Measurements from ENCODE around the gene DPEP2. TPM values are rescaled to one million over a fixed set of nuclear protein-coding genes. Genes with fewer than 3 reads are reported as not detected.
A peak's percentile ranks its signal among the peaks of the same experiment; 100 is the strongest.

Gene DPEP2
- total and polyA plus RNA-seq, 2 of the 13 experiments (the other 11 are each of a cell fraction or from before 2014, with no cell fraction given), result 0.18 TPM; not detected in 1

DNA sequence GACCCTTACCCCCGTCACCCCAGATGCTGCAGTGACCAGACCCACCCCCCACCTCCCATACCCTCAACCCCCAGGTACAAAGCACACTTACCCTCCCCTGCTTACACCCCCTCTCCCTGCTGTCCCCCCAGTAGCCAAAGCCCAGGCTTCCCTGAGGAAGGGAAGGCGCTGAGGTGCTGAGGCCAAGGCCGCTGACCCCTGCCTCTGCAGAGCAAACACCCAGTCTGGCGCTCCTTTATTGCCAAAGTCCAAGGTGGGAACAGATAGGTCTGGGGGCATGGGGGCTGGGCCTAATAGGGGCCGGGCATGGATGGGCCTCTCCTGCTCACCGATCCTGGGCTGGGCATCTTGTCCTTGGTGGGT is 56.0 kb downstream of the DPEP2 start (continued):
- TF ChIP-seq, protein P1, sequence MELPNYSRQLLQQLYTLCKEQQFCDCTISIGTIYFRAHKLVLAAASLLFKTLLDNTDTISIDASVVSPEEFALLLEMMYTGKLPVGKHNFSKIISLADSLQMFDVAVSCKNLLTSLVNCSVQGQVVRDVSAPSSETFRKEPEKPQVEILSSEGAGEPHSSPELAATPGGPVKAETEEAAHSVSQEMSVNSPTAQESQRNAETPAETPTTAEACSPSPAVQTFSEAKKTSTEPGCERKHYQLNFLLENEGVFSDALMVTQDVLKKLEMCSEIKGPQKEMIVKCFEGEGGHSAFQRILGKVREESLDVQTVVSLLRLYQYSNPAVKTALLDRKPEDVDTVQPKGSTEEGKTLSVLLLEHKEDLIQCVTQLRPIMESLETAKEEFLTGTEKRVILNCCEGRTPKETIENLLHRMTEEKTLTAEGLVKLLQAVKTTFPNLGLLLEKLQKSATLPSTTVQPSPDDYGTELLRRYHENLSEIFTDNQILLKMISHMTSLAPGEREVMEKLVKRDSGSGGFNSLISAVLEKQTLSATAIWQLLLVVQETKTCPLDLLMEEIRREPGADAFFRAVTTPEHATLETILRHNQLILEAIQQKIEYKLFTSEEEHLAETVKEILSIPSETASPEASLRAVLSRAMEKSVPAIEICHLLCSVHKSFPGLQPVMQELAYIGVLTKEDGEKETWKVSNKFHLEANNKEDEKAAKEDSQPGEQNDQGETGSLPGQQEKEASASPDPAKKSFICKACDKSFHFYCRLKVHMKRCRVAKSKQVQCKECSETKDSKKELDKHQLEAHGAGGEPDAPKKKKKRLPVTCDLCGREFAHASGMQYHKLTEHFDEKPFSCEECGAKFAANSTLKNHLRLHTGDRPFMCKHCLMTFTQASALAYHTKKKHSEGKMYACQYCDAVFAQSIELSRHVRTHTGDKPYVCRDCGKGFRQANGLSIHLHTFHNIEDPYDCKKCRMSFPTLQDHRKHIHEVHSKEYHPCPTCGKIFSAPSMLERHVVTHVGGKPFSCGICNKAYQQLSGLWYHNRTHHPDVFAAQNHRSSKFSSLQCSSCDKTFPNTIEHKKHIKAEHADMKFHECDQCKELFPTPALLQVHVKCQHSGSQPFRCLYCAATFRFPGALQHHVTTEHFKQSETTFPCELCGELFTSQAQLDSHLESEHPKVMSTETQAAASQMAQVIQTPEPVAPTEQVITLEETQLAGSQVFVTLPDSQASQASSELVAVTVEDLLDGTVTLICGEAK (IDR thresholded peaks at IDR 0.05), result no peak
- TF ChIP-seq, protein P1 (CRISPR knock-in tag; IDR thresholded peaks at IDR 0.05), result no peak
- peak; percentile 65; the same call in 1 of the 2 replicates for TF ChIP-seq ZMYM2 (CRISPR knock-in tag; IDR thresholded peaks at IDR 0.05)
- peak; percentile 97 for TF ChIP-seq ZBTB7A (CRISPR knock-in tag; IDR thresholded peaks at IDR 0.05)
- TF ChIP-seq CEBPB (IDR thresholded peaks at IDR 0.05; ENCODE audit: borderline replicate concordance, low read depth, low read length), result peak; percentile 67
- no peak for TF ChIP-seq ZNF234 (CRISPR knock-in tag; conservative IDR thresholded peaks at IDR 0.05)
- no peak for TF ChIP-seq MBD4 (IDR thresholded peaks at IDR 0.05; ENCODE audit: borderline replicate concordance, low read length)
- no peak for TF ChIP-seq ZFP82 (CRISPR knock-in tag; IDR thresholded peaks at IDR 0.05; ENCODE audit: borderline replicate concordance)
- no peak for TF ChIP-seq KLF16 (CRISPR knock-in tag; IDR thresholded peaks at IDR 0.05)
- TF ChIP-seq KLF6 (CRISPR knock-in tag; IDR thresholded peaks at IDR 0.05), result no peak
- TF ChIP-seq, protein P2, sequence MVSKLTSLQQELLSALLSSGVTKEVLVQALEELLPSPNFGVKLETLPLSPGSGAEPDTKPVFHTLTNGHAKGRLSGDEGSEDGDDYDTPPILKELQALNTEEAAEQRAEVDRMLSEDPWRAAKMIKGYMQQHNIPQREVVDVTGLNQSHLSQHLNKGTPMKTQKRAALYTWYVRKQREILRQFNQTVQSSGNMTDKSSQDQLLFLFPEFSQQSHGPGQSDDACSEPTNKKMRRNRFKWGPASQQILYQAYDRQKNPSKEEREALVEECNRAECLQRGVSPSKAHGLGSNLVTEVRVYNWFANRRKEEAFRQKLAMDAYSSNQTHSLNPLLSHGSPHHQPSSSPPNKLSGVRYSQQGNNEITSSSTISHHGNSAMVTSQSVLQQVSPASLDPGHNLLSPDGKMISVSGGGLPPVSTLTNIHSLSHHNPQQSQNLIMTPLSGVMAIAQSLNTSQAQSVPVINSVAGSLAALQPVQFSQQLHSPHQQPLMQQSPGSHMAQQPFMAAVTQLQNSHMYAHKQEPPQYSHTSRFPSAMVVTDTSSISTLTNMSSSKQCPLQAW (CRISPR knock-in tag; IDR thresholded peaks at IDR 0.05), result no peak
- TF ChIP-seq, protein P3, sequence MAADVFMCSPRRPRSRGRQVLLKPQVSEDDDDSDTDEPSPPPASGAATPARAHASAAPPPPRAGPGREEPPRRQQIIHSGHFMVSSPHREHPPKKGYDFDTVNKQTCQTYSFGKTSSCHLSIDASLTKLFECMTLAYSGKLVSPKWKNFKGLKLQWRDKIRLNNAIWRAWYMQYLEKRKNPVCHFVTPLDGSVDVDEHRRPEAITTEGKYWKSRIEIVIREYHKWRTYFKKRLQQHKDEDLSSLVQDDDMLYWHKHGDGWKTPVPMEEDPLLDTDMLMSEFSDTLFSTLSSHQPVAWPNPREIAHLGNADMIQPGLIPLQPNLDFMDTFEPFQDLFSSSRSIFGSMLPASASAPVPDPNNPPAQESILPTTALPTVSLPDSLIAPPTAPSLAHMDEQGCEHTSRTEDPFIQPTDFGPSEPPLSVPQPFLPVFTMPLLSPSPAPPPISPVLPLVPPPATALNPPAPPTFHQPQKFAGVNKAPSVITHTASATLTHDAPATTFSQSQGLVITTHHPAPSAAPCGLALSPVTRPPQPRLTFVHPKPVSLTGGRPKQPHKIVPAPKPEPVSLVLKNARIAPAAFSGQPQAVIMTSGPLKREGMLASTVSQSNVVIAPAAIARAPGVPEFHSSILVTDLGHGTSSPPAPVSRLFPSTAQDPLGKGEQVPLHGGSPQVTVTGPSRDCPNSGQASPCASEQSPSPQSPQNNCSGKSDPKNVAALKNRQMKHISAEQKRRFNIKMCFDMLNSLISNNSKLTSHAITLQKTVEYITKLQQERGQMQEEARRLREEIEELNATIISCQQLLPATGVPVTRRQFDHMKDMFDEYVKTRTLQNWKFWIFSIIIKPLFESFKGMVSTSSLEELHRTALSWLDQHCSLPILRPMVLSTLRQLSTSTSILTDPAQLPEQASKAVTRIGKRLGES (CRISPR knock-in tag; IDR thresholded peaks at IDR 0.05; ENCODE audit: borderline replicate concordance), result no peak
- TF ChIP-seq NFIC (IDR thresholded peaks at IDR 0.05; ENCODE audit: low read length), result no peak
- TF ChIP-seq, protein P4, sequence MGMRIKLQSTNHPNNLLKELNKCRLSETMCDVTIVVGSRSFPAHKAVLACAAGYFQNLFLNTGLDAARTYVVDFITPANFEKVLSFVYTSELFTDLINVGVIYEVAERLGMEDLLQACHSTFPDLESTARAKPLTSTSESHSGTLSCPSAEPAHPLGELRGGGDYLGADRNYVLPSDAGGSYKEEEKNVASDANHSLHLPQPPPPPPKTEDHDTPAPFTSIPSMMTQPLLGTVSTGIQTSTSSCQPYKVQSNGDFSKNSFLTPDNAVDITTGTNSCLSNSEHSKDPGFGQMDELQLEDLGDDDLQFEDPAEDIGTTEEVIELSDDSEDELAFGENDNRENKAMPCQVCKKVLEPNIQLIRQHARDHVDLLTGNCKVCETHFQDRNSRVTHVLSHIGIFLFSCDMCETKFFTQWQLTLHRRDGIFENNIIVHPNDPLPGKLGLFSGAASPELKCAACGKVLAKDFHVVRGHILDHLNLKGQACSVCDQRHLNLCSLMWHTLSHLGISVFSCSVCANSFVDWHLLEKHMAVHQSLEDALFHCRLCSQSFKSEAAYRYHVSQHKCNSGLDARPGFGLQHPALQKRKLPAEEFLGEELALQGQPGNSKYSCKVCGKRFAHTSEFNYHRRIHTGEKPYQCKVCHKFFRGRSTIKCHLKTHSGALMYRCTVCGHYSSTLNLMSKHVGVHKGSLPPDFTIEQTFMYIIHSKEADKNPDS (CRISPR knock-in tag; IDR thresholded peaks at IDR 0.05), result no peak; the same call in 1 of the 2 replicates
- no peak for TF ChIP-seq SMARCE1 (IDR thresholded peaks at IDR 0.05; ENCODE audit: borderline replicate concordance)

Measured in HepG2 (cell line).